GM18951 (cell line): ENCODE results near the gene SHROOM2.
"Not testable (repeated sequence)": the region's sequence is repeated elsewhere in the genome, so short reads cannot be mapped to it uniquely, and the experiment has no call there.

Experiments
- POLR2A ChIP-seq: IDR thresholded peaks from 4 replicates; pipeline ENCODE4 v1.6.1; 2011; ENCODE audit warnings: mild to moderate bottlenecking; ENCODE audit not compliant: insufficient read length, insufficient read depth; ENCODE audit errors: extremely low read depth
- in situ Hi-C: fragments of 300-500 bp; cut with MboI; formaldehyde crosslinking; loops from one replicate; pipeline ENCODE4 v1.12.0; 2022; ENCODE audit warnings: low sequenced_read_pairs, mixed read lengths, inconsistent platforms; ENCODE audit not compliant: unreplicated experiment

Gene SHROOM2

GRCh38 chrX:9855561-9856283, 69.5 kb downstream of the SHROOM2 start:
- in situ Hi-C loops, result no loop called here
- no peak for TF ChIP-seq POLR2A

- in situ Hi-C loops, result no loop called here
- no peak for TF ChIP-seq POLR2A
Observed at GRCh38 chrX:9856588-9856987, 70.4 kb downstream of the SHROOM2 start.

DNA sequence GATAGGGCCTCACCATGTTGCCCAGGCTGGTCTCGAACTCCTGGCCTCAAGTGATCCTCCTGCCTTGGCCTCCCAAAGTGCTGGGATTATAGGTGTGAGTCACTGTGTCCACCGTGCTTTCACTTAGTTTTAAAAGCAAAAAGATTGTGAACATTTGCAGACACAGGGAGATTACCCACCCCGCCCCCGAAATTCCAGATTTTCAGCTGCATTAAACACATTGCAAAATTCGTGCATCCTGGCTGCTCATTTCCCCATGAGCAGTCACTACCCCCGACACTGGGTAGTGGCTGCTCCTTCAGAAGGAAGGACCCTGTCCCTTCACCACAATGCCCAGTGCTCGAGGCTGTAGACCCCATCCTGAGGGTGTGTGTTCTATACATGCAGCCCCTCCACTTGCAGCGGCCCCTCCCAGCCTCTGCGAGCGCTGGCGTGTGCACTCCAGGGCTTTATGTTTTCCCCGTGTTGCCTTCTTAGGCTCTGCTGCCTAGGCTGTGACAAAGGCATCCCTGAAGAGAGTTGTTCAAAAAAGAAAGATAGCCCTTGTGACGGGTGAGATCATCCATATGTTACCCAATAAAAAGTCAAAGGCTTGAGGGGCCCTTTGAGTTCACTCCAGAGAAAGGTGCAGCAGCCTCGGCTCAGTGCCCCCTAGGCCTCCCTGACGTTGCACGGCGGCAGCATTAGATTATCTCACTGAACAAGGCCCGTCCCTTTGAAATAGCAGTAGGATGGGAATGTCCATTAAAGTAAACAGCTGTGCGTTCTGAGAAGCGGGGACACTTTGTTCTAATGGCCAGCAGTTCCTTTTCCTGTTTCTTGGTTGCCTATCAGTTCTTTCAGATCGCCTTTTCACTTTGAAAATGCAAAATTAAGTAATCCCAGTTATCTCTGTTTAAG, 71.6 kb downstream of the SHROOM2 start:
- no peak for TF ChIP-seq POLR2A
- in situ Hi-C loops, result no loop called here

DNA sequence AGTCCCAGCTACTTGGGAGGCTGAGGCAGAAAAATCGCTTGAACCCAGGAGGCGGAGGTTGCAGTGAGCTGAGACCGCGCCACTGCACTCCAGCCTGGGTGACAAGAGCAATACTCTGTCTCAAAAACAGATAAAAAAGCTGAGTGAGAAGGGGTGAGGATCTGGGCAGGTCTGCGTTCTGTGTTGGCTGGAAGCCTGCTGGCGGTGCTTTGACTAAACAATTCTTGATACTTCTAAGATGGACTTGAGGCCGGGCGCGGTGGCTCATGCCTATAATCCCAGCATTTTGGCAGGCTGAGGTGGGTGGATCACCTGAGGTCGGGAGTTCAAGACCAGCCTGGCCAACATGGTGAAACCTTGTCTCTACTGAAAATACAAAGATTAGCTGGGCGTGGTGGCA, 72.5 kb downstream of the SHROOM2 start:
- in situ Hi-C loops, result not testable (repeated sequence)

DNA sequence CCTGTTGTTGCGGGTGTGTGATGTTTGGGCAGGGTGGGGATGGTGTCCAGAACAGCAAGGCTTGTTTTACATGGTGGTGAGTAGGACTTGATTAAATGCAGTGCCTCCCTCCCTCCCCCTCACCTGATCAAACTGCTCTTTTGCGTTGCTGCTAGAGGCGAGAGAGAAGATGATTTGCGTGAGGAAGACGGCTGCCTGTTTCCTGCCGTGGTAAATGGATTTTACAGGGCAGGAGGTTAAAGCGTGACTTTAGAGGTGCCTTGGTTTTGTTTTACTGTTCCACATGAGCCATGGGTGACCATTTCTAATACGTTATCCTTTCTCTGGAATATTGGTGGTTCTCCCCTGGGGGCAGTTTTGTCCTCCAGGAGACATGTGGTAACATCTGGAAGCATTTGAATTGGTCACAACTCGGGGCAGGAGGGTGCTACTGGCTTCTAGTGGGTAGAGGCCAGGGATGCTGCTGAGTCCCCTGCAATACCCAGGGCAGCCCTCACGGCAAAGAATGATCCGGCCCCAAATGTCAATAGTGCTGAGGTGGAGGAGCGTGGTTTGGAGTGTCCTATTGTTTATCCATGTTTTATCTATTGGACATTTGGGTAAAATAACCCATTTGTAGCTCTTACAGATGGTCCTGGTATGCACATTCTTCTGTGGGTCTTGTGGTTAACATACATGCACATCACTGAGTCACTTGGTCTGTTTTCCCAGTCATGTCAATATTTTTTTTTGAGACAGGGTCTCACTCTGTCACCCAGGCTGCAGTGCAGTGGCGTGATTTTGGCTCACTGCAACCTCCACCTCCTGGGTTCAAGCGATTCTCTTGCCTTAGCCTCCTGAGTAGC, 73.7 kb downstream of the SHROOM2 start:
- in situ Hi-C loops, result no loop called here
- no peak for TF ChIP-seq POLR2A

DNA sequence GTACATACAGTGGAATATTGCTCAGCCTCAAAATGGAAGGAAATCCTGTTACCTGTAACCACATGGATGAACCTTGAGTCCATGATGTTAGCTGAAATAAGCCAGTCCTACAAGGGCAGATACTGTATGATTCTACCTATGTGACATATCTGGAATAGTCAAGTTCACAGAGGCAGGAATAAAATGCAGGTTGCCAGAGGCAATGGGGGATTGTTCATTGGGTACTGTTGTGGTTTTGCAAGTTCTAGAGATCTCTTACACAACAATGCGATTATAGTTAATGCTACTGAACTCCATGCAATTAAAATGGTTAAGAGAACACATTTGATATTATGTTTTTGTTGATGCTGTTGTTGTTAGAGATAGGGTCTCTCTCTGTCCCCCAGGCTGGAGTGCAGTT, 74.6 kb downstream of the SHROOM2 start:
- in situ Hi-C loops, result no loop called here
- TF ChIP-seq POLR2A, result no peak

DNA sequence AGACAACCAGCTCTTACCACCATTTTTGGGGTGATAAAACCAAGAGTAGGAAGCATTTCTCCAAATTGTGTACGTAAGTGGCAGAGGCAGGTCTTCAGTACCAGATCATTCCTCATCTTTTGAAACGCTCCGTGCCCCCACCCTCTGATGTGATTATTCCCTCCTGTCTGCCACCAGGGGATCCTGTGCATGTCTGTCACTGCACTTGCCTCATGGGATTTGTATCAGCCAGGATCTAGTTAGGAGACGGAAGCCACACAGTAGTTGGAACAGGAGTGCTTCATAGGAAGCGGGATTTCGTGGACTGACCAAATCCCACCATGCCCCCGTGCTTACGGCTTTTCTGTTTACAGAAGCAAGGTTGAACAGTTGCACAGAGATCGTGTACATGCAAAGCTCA, 75.5 kb downstream of the SHROOM2 start:
- in situ Hi-C loops, result no loop called here
- no peak for TF ChIP-seq POLR2A

- TF ChIP-seq POLR2A, result no peak
- in situ Hi-C loops, result no loop called here
Observed at GRCh38 chrX:9862525-9862924, 76.3 kb downstream of the SHROOM2 start.

GRCh38 chrX:9862953-9863352, 76.7 kb downstream of the SHROOM2 start:
- TF ChIP-seq POLR2A, result no peak
- in situ Hi-C loops, result no loop called here

DNA sequence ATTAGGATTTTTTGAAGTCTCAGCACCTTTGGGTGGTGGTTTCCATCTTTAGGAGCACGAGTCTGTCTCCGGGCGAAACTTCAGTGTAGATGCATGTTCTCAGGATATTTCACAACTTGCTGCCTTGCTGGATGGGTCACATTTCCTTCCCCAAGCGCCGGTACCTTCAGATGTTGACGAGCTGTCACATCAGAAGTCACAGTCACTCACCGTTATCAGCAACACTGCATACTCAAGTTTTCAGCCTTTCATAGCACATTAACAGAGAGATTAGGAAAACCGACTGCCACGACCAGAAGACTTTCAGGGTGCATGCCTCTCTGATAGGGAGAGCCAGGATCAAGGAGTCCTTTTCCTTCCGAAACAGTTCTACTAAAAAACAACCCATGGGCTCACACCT, 77.8 kb downstream of the SHROOM2 start:
- TF ChIP-seq POLR2A, result no peak
- in situ Hi-C loops, result no loop called here

- TF ChIP-seq POLR2A, result no peak
- in situ Hi-C loops, result no loop called here
Observed at GRCh38 chrX:9865804-9866472, 79.7 kb downstream of the SHROOM2 start.

GRCh38 chrX:9866633-9867032, 80.4 kb downstream of the SHROOM2 start:
- no peak for TF ChIP-seq POLR2A
- in situ Hi-C loops, result no loop called here

- in situ Hi-C loops, result no loop called here
- TF ChIP-seq POLR2A, result no peak
Observed at GRCh38 chrX:9867226-9867625, 81.0 kb downstream of the SHROOM2 start.
